Mucosa of rectum (tissue), 2 donors: Measurements from ENCODE around the gene TFPI.
A peak's percentile ranks its signal among the peaks of the same experiment; 100 is the strongest.

Source experiments
- H3K27ac ChIP-seq, 2 donors: one replicate each; pipeline ENCODE4 v1.7.0; 2013; ENCODE audit warnings: inconsistent platforms in 2 of 2, low read depth in 2 of 2, low read length in 2 of 2
- H3K27me3 ChIP-seq, 2 donors: one replicate each; pipeline ENCODE4 v1.7.0; 2013; ENCODE audit warnings: low read length in 2 of 2; ENCODE audit not compliant: control insufficient read depth in 2 of 2, insufficient read depth in 2 of 2
- H3K36me3 ChIP-seq, 2 donors: one replicate each; pipeline ENCODE4 v1.7.0; 2013; ENCODE audit warnings: low read length in 2 of 2; ENCODE audit not compliant: control insufficient read depth in 2 of 2, insufficient read depth in 2 of 2
- H3K4me1 ChIP-seq, 2 donors: one replicate each; pipeline ENCODE4 v1.7.0; 2013; ENCODE audit warnings: low read length in 2 of 2, mild to moderate bottlenecking in 1 of 2; ENCODE audit not compliant: control insufficient read depth in 2 of 2, insufficient read depth in 2 of 2
- H3K4me3 ChIP-seq, 2 donors: one replicate each; pipeline ENCODE4 v1.7.0; 2013; ENCODE audit warnings: low read length in 2 of 2
- H3K9ac ChIP-seq, 2 donors: one replicate each; pipeline ENCODE4 v1.7.0; 2013; ENCODE audit warnings: low read length in 2 of 2, low read depth in 1 of 2, mild to moderate bottlenecking in 1 of 2
- H3K9me3 ChIP-seq, 2 donors: one replicate each; pipeline ENCODE4 v1.7.0; 2013; ENCODE audit warnings: low read length in 2 of 2; ENCODE audit not compliant: control insufficient read depth in 2 of 2
- donor health status: healthy.
- donor health status: Normal muscosa, but diverticular disease.

Gene TFPI

GRCh38 chr2:187446711-187447110, 107.5 kb downstream of the TFPI start:
- H3K9me3 ChIP-seq, result no peaks in the 10 kb centered on the region
- H3K9ac ChIP-seq, result no peak overlapping the region
- peaks cover 0 to 2% of the 10 kb centered on the region in 2 donors for H3K4me1 ChIP-seq
- no peak overlapping the region for H3K27ac ChIP-seq
- H3K36me3 ChIP-seq, result no peaks in the 10 kb centered on the region
- no peaks in the 10 kb centered on the region for H3K27me3 ChIP-seq
- peak overlapping the region; percentile 9 to 65 for H3K4me3 ChIP-seq

GRCh38 chr2:187445051-187445450, 109.2 kb downstream of the TFPI start:
- no peak overlapping the region for H3K27ac ChIP-seq

GRCh38 chr2:187442778-187443177, 111.5 kb downstream of the TFPI start:
- Histone ChIP-seq H3K4me3 (no peak overlapping the region), H3K9ac (no peak overlapping the region), H3K36me3 (no peaks in the 10 kb centered on the region), H3K4me1 (no peaks in the 10 kb centered on the region), H3K27ac (no peak overlapping the region), H3K9me3 (no peaks in the 10 kb centered on the region), H3K27me3 (no peaks in the 10 kb centered on the region)

More at GRCh38 chr2:187445051-187445450, 109.2 kb downstream of the TFPI start:
- H3K4me3 ChIP-seq, result no peak overlapping the region
- H3K4me1 ChIP-seq, result peaks cover 0 to 2% of the 10 kb centered on the region in 2 donors
- H3K36me3 ChIP-seq, result no peaks in the 10 kb centered on the region
- H3K27me3 ChIP-seq, result no peaks in the 10 kb centered on the region
- no peak overlapping the region for H3K9ac ChIP-seq
- H3K9me3 ChIP-seq, result no peaks in the 10 kb centered on the region

GRCh38 chr2:187442378-187442777, 111.9 kb downstream of the TFPI start:
- H3K27me3 ChIP-seq, result no peaks in the 10 kb centered on the region
- H3K27ac ChIP-seq, result no peak overlapping the region
- H3K9ac ChIP-seq, result no peak overlapping the region
- no peaks in the 10 kb centered on the region for H3K9me3 ChIP-seq
- H3K36me3 ChIP-seq, result no peaks in the 10 kb centered on the region
- no peaks in the 10 kb centered on the region for H3K4me1 ChIP-seq
- no peak overlapping the region for H3K4me3 ChIP-seq

GRCh38 chr2:187440101-187440675, 114.0 kb downstream of the TFPI start:
- H3K9ac ChIP-seq, result no peak overlapping the region
- no peaks in the 10 kb centered on the region for H3K9me3 ChIP-seq
- no peak overlapping the region for H3K4me3 ChIP-seq
- H3K4me1 ChIP-seq, result no peaks in the 10 kb centered on the region
- H3K36me3 ChIP-seq, result no peaks in the 10 kb centered on the region
- no peak overlapping the region for H3K27ac ChIP-seq
- H3K27me3 ChIP-seq, result no peaks in the 10 kb centered on the region

GRCh38 chr2:187438455-187438854, 115.8 kb downstream of the TFPI start:
- Histone ChIP-seq H3K9me3 (no peaks in the 10 kb centered on the region), H3K4me3 (no peak overlapping the region), H3K9ac (no peak overlapping the region), H3K36me3 (no peaks in the 10 kb centered on the region), H3K4me1 (no peaks in the 10 kb centered on the region), H3K27me3 (no peaks in the 10 kb centered on the region), H3K27ac (no peak overlapping the region)

- Histone ChIP-seq H3K9me3 (no peaks in the 10 kb centered on the region), H3K4me1 (no peaks in the 10 kb centered on the region), H3K4me3 (no peak overlapping the region), H3K36me3 (no peaks in the 10 kb centered on the region), H3K27me3 (no peaks in the 10 kb centered on the region), H3K9ac (no peak overlapping the region), H3K27ac (no peak overlapping the region)
These were observed 118.5 kb downstream of the TFPI start for GRCh38 chr2:187435756-187436155.

GRCh38 chr2:187435078-187435477, 119.2 kb downstream of the TFPI start:
- Histone ChIP-seq H3K4me1 (no peaks in the 10 kb centered on the region), H3K4me3 (no peak overlapping the region), H3K36me3 (no peaks in the 10 kb centered on the region), H3K9ac (no peak overlapping the region), H3K27ac (no peak overlapping the region), H3K27me3 (no peaks in the 10 kb centered on the region), H3K9me3 (no peaks in the 10 kb centered on the region)

- Histone ChIP-seq H3K9ac (no peak overlapping the region), H3K4me3 (no peak overlapping the region), H3K27me3 (no peaks in the 10 kb centered on the region), H3K9me3 (no peaks in the 10 kb centered on the region), H3K36me3 (no peaks in the 10 kb centered on the region), H3K27ac (no peak overlapping the region), H3K4me1 (no peaks in the 10 kb centered on the region)
These were observed 119.9 kb downstream of the TFPI start for GRCh38 chr2:187434342-187434785.

- Histone ChIP-seq H3K9me3 (no peaks in the 10 kb centered on the region), H3K27me3 (no peaks in the 10 kb centered on the region), H3K27ac (no peak overlapping the region), H3K9ac (no peak overlapping the region), H3K36me3 (no peaks in the 10 kb centered on the region), H3K4me1 (no peaks in the 10 kb centered on the region), H3K4me3 (no peak overlapping the region)
These were observed 122.3 kb downstream of the TFPI start for GRCh38 chr2:187431911-187432310.

GRCh38 chr2:187429989-187430388, 124.2 kb downstream of the TFPI start:
- Histone ChIP-seq H3K27me3 (no peaks in the 10 kb centered on the region), H3K9me3 (no peaks in the 10 kb centered on the region), H3K4me1 (no peaks in the 10 kb centered on the region), H3K9ac (no peak overlapping the region), H3K4me3 (no peak overlapping the region), H3K36me3 (no peaks in the 10 kb centered on the region), H3K27ac (no peak overlapping the region)
